HG03378 (cell line): ENCODE data around the gene DHCR24.
"Not testable (repeated sequence)": the region's sequence is repeated elsewhere in the genome, so short reads cannot be mapped to it uniquely, and the experiment has no call there.

Source experiments
- ATAC-seq: cut with Tn5 transposase; IDR thresholded peaks from one replicate; pipeline ENCODE4 v1.9.1; 2021; ENCODE audit warnings: mild to moderate bottlenecking, moderate library complexity; ENCODE audit not compliant: unreplicated experiment

The DHCR24 gene

DNA sequence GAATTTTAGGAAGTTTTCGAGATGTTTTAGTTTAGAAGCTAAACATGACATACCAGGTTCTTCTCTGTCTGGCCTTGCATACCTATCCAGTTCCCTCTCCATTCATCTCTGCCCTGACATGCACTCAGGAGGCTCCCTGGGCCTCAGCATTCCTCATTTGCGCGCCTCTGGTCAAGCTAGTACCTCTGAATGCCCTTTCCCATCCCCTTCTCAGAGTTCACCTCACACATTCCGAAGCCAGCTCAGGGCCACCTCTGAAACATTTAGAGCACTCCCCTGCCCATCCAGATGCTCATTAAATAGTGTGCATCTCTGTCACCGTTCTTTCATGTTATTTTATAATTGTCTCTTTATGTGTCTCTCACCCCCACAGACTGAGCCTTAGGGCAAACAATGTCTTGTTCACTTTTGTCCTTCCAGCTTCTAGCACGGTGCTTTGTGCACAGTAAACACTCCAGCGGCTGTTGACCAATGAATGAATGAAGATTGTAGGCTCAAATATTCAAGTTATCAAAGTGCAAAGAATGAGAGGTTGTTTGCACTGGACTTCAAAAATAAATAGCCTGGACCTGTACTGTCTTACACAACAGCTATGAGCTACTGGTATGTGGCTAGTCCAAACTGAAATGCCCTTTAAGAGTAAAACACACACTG, 1.2 kb upstream of the DHCR24 start:
- no peak for ATAC-seq

- ATAC-seq = no peak
Observed at GRCh38 chr1:54887665-54888071, 673 bp upstream of the DHCR24 start.

DNA sequence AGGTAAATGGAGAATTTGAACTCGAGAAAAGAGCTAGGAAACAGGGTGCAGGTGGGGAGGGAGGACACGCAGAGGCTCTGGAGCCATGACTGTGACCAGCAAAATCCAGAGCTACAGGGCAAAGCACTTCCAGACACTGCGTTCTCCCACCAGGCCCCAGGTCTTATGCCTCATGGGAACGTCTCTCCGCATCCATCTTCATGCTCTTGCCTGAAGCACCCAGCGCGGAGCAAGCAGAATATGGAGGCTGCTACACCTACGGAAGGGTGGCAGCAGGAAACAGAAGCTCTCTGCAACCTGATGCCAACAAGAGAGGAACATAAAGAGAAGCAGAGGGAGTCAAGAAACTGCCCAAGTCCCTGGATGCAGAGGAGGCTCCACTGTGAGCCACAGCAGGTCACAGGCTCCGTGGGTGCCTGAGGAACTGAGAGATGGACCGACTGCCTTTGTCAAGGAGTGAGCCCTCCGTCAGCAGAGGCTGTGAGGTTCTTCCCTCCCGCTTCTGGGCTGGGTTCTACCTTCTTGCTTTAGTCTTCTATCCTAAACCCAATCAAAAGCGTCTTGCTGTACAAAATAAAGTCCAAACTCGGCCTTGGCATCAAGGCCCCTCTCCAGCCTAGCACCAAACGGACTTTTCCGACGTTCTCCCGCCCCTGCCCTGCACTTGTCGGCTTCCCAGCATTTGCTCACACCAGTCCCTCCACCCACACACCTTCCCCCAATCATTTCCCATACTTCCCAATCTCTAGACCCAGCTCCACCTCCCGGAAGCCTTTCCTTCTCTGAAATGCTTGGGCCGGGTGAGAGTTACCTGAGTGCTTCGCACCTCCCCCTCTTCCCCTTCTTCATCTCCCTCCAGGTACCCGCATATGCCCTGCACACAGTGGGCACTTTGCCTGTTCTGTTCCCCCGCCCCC, 930 bp downstream of the DHCR24 start:
- no peak for ATAC-seq

DNA sequence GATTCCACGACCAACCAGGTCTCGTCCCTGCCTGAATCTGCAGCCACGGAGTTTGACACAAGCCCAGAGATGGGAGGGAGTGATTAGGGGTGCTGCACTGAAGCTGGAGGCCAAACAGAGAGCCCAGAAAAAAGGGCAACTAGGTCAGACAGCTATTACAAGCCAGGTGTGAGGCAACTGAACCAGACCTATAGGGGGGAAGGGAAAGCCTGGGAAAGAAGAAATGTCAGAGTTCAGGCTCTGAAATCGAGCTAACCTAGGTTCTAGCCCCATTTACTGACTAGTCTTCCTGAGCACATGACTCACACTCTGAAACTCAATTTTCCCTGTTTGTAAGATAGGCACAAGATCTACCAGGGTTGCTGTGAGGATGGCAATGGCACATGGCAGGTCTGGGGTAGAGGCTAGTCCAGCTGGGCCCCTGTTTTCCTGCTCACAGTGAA, 1.7 kb downstream of the DHCR24 start:
- ATAC-seq = no peak

DNA sequence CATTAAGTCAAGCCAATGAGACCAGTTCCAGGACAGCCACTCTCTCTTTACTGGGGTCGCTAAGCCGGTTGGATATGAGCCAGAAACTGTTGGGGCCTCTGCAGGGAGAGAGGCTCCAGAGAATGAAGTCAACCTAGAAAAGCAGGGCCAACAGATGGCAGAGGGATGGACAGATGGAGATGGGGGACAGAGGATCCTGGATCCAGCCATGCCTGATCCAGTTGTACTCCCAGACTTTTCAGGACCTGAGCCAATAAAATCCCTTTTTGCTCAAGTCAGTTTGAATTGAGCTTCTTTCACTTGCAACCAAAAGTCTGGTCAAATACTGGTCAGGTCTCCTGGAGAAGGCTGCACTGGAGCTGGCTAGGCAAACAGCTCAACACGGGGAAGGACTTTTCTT, 2.2 kb downstream of the DHCR24 start:
- no peak for ATAC-seq

DNA sequence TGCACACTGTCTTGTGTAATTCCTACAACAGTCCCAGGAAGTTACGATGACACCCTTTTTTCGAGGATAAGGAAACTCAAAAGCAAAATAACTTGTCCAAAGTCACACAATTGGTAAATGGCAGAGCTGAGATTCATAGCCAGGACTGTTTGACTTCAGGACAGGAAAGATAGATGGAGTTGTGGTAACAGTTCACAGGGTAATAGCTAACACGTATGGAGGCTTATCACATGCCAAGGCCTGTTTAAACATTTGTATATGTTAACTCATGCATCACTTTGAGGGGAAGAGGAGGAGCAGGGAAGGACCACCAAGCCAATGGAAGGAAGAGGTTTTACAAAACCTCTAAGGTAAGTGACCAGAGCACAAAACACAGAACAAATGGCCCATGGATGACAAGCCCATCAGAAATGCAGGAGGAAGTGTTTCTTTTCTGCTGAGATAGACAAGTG, 2.8 kb downstream of the DHCR24 start:
- ATAC-seq = no peak

DNA sequence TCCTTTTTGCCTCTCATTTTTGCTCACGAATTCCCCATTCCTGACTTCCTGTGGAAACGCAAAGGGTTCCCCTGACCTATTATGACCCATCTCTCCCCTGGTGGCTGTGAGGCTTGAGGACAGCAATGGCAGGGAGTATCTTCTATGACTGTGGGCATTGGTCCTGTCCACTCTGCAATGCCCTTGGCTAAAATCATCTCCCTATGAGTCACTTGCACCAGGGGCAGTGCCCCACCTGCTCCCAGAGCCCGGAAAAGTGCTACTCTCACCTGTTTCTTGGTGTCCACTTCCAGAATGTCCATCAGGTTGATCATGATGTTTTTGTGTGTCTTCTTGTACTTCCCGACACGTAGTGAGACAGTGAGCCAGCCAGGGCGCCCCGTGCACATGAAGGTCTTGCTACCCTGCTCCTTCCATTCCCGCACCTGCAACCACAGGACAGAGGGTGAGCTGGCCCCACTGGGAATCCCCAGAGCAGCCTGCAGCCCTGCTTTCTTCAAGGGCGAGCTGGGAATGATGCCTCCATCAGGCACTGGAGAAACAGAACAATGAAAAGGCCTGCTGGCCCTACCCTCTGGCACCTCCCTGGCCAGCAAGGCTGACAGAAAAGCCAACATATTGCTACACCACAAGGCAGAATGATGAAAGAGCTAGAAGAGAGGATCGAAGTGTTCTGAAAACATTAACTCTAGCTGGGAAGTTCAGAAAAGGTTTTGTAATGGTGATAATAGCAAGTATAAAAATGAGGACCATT, 3.5 kb downstream of the DHCR24 start:
- ATAC-seq = no peak

DNA sequence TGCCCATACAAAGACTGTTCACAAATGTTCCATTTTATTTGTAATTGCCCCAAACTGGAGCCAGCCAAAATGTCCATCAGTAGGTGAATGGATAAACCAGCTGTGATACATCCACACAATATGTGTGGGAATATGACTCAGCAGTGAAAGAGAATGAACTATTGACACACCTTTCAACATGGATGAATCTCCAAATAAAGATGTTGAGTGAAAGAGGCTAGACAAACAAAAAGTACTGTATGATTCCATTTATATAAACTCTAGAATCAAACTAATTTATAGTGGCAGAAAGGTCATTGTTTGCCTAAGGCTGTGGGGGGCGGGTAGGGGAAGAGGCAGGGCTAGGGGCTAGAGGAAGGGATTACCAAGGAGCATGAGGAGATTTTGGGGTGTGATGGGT, 4.5 kb downstream of the DHCR24 start:
- ATAC-seq = no peak

DNA sequence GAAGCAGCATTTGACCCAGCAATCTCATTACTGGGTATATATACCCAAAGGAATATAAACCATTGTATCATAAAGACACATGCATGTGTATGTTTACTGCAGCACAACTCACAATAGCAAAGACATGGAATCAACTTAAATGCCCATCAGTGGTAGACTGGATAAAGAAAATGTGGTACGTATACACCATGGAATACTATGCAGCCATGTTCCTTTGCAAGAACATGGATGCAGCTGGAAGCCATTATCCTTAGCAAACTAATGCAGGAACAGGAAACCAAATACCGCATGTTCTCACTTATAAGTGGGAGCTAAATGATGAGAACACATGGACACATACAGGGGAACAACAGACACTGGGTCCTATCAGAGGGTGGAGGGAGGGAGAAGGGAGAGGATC, 5.4 kb downstream of the DHCR24 start:
- not testable (repeated sequence) for ATAC-seq

DNA sequence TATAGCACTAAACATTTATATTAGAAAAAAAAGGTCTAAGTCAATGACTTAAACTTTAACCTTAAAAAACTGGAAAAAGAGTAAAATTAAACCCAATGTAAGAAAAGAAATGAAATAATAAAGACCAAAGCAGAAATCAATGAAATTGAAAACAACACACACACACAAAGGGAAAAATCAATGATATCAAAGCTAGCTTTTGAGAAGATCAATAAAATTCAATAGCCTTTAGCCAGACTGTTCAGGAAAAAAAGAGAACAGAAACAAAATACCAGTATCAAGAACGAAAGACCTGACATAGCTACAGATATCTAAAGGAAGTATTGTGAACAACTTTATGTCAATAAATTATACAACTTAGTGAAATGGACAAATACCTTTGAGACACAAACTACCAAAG, 7.1 kb downstream of the DHCR24 start:
- ATAC-seq = no peak

- ATAC-seq = no peak
Observed at GRCh38 chr1:54876814-54877213, 10.2 kb downstream of the DHCR24 start.

- ATAC-seq = no peak
Observed at GRCh38 chr1:54875000-54875399, 12.0 kb downstream of the DHCR24 start.

DNA sequence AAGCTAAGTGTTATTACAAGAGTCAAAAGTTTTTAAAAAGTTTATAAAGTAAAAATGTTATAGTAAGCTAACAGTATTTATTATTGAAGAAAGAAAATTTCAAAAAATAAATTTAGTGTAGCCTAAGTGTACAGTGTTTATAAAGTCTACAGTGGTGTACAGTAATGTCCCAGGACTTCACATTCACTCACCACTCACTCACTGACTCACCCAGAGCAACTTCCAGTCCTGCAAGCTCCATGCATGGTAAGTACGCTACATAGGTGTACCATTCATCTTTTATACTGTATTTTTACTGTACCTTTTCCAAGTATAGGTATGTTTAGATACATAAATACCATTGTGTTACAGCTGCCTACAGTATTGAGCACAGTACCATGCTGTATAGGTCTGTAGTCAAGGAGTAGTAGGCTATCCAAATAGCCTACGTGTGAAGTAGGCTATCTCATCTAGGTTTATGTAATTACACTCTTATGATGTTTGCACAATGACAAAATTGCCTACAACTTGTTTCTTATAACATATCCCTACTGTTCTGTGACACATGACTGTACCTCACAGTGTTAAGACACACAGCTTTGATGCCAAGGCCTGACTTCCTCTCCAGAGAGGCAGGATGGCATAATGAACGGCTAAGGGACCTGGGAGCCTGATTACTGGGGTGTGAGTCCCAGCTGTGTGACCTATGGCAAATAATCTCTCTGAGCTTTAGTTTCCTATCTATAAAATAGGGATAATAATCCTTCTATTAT, 12.7 kb downstream of the DHCR24 start:
- no peak for ATAC-seq

GRCh38 chr1:54872036-54872331, 15.0 kb downstream of the DHCR24 start:
- ATAC-seq = no peak

DNA sequence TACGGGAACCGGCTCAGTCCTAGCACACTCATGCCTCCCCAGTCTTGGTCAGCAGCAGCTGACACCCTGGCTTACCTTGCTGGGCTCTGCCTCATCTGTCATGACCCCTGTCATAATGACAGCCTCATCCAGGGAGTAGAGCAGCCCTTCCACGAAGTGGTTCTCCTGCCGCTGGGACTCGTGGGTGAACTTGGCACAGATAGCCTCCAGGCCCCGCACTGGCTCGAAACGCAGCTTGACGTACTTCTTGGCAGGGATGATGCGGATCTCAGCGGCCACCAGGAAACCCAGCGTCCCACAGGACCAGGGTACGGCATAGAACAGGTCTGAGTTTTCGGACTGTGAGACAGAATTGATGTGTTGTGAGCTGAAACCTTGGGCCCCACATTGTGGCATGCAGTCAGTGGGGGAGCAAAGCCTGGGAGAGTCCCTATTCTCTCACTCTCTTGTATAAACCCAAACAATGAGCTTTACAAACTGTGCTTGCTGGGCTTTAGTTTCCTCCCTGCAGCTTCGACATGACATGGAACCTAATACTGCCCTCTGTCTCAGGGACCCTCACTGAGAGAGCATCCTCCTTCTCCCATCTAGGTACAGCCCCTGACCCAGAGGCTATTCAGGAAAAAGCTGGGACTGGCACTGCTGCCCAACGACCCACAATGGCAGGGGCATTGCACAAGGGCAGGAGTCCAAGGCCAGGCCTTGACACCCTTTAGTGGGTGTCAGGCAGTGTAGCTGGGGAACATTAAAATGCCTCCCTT, 15.5 kb downstream of the DHCR24 start:
- ATAC-seq = no peak

- ATAC-seq = no peak
Observed at GRCh38 chr1:54870869-54871268, 16.1 kb downstream of the DHCR24 start.

DNA sequence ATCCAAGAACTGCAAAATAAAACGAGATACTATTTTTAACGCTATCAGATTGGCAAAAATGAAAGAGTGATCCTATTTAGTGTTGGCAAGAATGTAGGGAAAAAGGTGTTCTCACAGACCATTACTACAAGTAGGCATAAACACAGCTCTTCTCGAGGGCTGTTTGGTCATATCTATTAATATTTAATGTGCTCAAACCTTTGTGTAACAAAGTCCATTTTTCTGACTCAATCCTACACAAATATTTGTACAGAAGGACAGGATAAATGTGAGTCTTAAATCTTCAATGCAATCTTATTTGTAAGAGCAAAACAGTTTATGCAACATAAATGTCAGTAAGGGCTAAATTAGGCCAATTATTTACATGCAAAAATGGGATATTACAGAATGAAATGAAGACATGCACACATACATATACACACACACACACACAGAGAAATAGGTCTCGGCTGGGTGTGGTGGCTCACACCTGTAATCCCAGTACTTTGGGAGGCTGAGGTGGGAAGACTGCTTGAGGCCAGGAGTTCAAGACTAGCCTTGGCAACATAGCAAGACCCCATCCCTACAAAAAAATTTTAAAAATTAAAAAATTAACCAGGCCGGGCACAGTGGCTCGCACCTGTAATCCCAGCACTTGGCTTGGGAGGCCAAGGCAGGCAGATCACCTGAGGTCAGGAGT, 17.7 kb downstream of the DHCR24 start:
- ATAC-seq = no peak

GRCh38 chr1:54867717-54868057, 19.3 kb downstream of the DHCR24 start:
- ATAC-seq = no peak

- no peak for ATAC-seq
Observed at GRCh38 chr1:54866801-54867716, 19.9 kb downstream of the DHCR24 start.
